HG03108 (cell line): ENCODE data around the gene CARD10.

Experiments
- ATAC-seq: cut with Tn5 transposase; IDR thresholded peaks from one replicate; pipeline ENCODE4 v1.9.1; 2021; ENCODE audit warnings: moderate library complexity; ENCODE audit not compliant: unreplicated experiment

The CARD10 gene

GRCh38 chr22:37443086-37443485, 76.1 kb downstream of the CARD10 start:
- ATAC-seq = no peak

GRCh38 chr22:37442537-37442936, 76.7 kb downstream of the CARD10 start:
- ATAC-seq = no peak

- ATAC-seq = no peak
Measured at GRCh38 chr22:37442135-37442534, 77.1 kb downstream of the CARD10 start.

- ATAC-seq = no peak
Measured at GRCh38 chr22:37440875-37441274, 78.3 kb downstream of the CARD10 start.
